Vagina (tissue), 2 donors: Measurements from ENCODE around the gene RGS3.

Experiments
- CTCF ChIP-seq, 3 experiments: fragments of 450-650 bp in 2 of 3; fragments of 200-600 bp in 1 of 3; sonication (generic) in 1 of 3; IDR thresholded peaks; one replicate each; pipeline ENCODE4 v1.5.1; 2017 to 2019; ENCODE audit warnings: antibody characterized with exemption in 3 of 3, mild to moderate bottlenecking in 2 of 3, moderate library complexity in 2 of 3
- POLR2A ChIP-seq, 2 donors: fragments of 450-650 bp; IDR thresholded peaks; one replicate each; pipeline ENCODE4 v1.6.1; 2017; ENCODE audit warnings: antibody characterized with exemption in 2 of 2, mild to moderate bottlenecking in 2 of 2, moderate library complexity in 2 of 2

GRCh38 chr9:113597390-113598241 is 134.1 kb downstream of the RGS3 start:
- TF ChIP-seq CTCF (IDR thresholded peaks at IDR 0.05) (no peak), POLR2A (IDR thresholded peaks at IDR 0.05) (no peak)
